DMS 273 (cell line): ENCODE measurements around the gene IMPA2.
"Not testable (repeated sequence)": the region's sequence is repeated elsewhere in the genome, so short reads cannot be mapped to it uniquely, and the experiment has no call there.

Experiments
- DNase-seq: peaks from one replicate; lab custom pipeline; 2025; ENCODE audit not compliant: unreplicated experiment; lab: John Stamatoyannopoulos, UW

IMPA2 gene

DNA sequence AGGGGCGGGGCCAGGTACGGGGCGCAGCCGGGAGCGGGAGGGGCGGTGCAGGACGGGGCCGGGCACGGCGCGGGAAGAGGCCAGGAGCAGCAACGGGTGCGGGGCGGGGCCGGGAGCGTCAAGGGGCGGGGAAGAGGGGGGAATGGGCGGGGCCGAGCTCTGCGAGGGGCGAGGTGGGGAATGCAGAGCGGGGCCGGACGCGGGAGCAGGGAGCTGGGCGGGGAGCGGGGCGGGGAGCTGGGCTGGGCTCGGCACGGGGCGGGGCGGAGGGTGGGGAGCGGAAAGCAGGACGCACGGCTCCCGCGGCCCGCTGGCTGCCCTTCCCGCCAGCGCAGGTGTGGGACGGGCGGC lies at the start of gene IMPA2:
Gene IMPA2, plus strand, starts transcription at position 316 of the 351 bp plus-strand sequence. CDS start 163 bp downstream, outside the sequence.
- DNase-seq: no peak

- DNase-seq: no peak
These were observed 48.9 kb upstream of the IMPA2 start for GRCh38 chr18:11932393-11932792.

GRCh38 chr18:11937874-11938478 lies 43.3 kb upstream of the IMPA2 start:
- peak; percentile 85 for DNase-seq

DNA sequence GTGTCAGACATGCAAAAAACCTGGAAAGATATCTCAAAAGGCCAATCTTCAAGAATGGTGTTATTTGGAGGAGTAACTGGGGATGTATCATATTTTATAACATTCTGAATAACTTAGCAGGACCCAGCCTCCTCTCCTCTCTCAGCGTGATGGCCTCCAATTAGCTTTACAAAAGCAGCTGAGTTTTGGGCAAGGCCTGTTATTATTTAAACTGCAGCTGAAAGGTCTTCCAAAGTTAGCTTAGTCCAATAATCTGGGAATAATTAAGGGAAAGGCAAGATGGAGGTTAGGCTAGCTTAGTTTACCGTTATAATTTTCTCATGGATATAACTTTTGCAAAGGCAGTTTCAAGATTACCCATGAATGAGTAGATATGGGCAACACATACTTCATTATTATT lies 40.4 kb upstream of the IMPA2 start:
- DNase-seq: no peak

DNA sequence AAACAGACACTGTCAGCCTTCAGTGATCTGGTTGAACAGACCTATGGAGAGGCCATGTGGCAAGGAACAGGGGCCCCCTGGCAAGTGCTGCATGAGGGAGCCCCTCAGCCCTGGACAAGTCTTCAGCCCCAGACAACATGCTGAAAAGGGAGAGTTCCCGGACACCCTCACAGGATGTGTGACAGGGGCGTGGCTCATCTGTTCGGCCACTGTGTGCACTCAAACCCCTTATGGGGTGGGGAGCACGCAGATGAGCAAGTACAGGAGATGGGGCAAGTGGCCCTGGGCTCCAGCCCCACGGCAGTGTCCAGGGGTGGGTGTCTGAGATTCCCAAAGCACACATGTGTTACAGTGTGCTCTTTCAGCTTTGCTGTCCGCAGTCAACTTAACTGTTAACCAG lies 37.8 kb upstream of the IMPA2 start:
- DNase-seq: no peak

DNA sequence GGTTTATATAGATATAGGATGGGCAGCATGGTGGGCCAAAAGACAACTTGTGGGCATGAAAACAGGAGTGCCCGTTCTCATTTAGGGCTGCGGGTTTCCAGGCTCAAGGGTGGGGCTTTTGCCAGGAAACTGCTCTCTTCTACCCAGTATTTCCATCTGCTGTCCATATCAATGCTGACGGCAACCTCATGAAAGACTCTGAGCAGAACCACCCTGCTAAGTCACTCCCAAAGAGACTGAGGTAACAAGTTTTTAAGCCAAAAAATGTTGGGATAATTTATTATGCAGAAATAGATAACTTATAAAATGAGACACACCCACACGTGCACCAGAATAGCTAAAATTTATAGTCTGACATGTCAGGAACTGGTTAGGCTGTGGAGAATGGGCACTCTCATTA lies 37.1 kb upstream of the IMPA2 start:
- no peak for DNase-seq

GRCh38 chr18:11944786-11945185 lies 36.5 kb upstream of the IMPA2 start:
- no peak for DNase-seq

- DNase-seq: not testable (repeated sequence)
These were observed 35.3 kb upstream of the IMPA2 start for GRCh38 chr18:11945834-11946659.

DNA sequence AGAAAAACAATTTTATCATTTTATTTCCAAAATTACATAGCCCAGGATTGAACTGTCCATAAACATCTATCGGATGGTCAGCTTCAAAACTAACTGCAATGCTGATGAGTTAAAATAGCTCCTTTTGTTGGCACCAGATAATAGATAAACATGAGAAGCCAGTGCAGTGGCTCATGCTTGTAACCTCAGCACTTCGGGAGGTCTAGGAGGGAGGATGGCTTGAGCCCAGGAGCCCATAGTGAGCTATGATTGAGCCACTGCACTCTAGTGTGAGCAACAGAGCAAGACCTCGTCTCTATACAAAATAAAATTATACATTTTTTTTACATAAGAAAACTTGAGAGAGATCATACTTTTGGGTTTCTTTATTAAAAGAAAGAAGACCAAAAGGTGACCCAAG lies 34.6 kb upstream of the IMPA2 start:
- DNase-seq: no peak

DNA sequence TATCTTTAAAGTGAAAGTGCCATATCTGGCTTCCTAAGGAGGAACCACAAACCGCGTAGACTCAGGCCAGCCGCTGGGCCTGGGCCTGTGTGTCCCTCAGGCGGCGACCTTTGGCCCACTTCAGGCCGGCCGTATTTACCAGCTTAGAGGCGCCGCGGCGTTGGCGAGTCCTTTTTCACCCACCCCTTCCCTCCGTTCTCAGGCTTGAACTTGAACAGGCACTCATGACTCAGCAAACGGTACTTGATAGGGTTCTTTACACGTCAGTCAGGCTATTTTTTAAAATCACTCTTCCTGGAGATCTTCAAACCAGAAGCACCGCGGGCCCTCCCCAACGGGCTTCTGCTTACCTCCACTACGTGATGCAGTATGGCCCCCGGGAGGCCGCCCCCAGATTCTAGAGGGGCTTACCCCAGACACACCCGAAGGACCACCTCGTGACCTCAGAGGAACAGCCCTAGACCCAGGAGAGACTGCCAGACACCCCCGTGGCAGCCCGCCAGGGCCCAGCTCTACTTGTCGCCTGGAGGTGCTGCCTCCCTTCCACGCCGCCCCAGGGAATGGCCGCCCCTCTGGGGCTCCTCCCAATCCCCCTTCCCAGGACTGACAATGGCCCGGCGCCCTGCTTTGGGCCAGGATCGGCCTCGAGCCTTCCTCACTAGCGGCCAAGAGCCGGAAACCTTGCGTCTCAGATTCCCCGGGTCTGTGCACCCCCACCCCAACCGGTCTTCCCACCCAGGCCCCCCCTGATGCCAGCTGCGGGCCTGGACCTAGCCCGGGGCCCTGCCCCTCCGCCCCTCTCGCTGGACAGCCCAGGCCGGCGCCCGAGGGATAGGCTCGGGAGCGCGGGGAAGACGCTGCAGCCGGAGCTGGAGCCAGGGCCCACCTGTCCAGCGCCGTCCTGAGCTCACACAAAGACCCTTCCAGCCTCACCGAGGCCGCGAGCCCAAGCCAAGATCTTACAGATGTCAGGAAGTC lies 33.8 kb upstream of the IMPA2 start:
- peak; percentile 78 for DNase-seq

DNA sequence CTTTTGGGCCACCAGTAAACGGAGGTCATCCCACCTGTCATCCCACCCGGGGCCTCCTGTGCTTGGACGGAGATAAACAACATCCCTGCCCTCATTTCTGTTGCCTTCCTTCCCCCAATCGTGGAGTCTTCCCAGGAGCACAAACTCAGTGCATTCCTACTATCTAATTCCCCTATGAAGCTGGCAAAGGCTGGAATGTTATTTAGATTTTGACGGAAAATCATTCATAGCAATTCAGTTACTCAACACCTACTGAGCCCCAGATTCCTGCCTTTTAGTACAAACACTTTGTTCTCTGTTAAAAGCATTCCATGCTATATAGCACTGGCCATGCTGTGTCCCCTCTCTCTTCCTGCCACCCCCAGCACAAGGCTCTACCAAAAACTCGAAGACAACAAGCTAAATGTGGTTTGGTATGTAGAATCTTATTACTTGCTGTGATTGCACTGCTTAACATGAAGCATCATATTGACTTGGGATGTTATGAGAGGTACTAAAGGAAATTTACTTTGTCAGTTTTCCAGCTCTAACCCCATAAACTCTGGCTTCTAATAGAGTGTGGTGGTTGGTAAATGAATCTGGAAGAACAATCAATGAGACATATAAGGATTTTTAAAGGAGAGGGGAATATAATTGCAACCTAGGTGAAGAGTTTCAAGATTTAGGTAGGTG lies 32.3 kb upstream of the IMPA2 start:
- no peak for DNase-seq

- DNase-seq: no peak
These were observed 30.5 kb upstream of the IMPA2 start for GRCh38 chr18:11950824-11951223.

DNA sequence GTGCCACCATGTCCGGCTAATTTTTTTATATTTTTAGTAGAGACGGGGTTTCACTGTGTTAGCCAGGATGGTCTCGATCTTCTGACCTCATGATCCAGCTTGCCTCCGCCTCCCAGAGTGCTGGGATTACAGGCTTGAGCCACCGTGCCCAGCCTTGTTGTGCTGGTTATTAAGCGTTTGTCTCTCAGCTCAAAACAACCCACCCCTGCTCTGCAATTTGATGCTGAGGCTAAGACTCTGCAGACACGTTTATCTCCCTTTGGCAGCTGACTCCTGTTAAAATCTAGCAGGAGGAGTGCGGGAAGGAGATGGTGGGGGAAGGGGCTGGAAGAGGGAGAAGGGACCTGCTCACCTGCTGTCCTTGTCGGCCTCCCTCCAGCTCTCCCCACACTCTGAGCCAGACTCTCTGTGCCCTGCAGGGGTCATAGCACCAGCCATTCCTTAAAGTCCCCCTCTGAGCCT lies 29.9 kb upstream of the IMPA2 start:
- DNase-seq: peak; percentile 58

GRCh38 chr18:11953113-11953512 lies 28.2 kb upstream of the IMPA2 start:
- no peak for DNase-seq

GRCh38 chr18:11955239-11956029 lies 25.9 kb upstream of the IMPA2 start:
- peak; percentile 82 for DNase-seq

DNA sequence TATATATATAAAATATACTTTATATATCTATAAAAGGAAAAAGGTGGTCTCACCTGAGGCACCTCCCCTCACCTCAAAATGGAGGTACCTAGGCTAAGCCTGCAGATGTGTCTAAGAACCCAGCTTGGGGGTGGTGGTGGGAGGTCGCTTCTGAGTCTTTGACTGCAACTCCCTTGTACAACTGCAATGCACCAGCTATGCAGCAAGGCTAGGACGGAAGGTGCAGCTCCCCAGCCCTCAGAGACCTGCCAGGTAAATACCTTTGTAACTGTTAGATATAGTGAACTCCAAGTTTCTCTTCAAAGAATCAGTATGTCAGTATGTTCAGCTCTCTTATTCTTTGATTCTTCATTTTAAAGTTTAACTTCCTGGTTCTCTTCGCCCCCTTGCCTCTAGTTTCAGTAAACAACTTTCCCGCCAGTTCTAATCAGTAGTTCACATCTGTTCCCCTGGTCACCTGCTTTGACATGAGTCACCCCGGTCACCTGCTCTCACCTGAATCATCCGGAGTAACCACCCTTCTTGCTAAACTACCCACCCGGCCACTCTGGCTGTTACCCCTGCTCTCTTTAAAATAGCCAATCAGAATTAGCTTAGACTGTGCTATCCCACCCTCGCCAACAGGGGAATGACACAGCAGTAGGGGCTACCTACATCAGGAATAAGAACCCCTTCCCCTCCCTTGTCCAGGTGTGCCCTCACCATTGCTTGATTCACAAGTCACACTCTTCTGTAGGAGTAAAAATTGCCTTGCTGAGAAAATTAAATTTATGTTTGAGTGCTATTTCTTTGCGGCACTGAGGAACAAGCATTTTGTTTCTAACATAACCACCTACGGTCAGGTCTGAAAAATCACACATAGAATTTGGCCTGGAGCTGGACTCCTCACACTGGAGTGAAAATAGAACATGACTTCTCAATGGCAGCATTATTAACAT lies 24.7 kb upstream of the IMPA2 start:
- no peak for DNase-seq

- no peak for DNase-seq
These were observed 23.7 kb upstream of the IMPA2 start for GRCh38 chr18:11957636-11958035.

DNA sequence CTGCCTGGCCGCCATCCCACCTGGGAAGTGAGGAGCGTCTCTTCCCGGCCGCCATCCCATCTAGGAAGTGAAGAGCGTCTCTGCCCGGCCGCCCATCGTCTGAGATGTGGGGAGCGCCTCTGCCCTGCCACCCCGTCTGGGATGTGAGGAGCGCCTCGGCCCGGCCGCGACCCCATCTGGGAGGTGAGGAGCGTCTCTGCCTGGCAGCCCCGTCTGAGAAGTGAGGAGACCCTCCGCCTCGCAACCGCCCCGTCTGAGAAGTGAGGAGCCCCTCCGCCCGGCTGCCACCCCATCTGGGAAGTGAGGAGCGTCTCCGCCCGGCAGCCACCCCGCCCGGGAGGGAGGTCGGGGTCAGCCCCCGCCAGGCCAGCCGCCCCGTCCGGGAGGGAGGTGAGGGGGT lies 21.7 kb upstream of the IMPA2 start:
- not testable (repeated sequence) for DNase-seq
